HCT116 (cell line): ENCODE data around the gene IL1R1. TPM values are rescaled to one million over a fixed set of nuclear protein-coding genes. Genes with fewer than 3 reads are reported as not detected.
"Not testable (repeated sequence)": the region's sequence is repeated elsewhere in the genome, so short reads cannot be mapped to it uniquely, and the experiment has no call there.

Experiments used
- ATAC-seq: fragments of 200-7000 bp; cut with Tn5 transposase; 2 replicates; pipeline ENCODE4 v1.9.1; 2020; ENCODE audit warnings: mild to moderate bottlenecking, moderate library complexity
- BruUV-seq: library from RNA; stranded (reverse); fragments of 400-500 nt; replicated peaks from 2 replicates; lab custom pipeline; 2021; lab: Mats Ljungman, UMichigan
- CTCF ChIA-PET: fragments of 300-600 bp; sonication (Branson Sonifier 250); formaldehyde crosslinking; loops from one replicate; lab custom pipeline; 2021; ENCODE audit warnings: antibody characterized with exemption; lab: Charles Lee
- POLR2A ChIA-PET: fragments of 300-600, 350-600 bp; sonication (Branson Sonifier 250); formaldehyde crosslinking; loops from one replicate; lab custom pipeline; 2021; ENCODE audit warnings: antibody characterized with exemption; lab: Charles Lee
- RAD21 ChIA-PET, 2 experiments: fragments of 300-600 bp; sonication (Branson Sonifier 250); formaldehyde crosslinking; loops; one replicate each; lab custom pipeline; 2023; ENCODE audit warnings: low total read pairs in 2 of 2; ENCODE audit not compliant: uncharacterized antibody in 2 of 2, unreplicated experiment in 2 of 2, low non-redundant PET in 1 of 2; lab: Charles Lee
- DNase-seq: peaks from one replicate; pipeline ENCODE4 v3.0.0-alpha.2; 2010; ENCODE audit warnings: low read depth, low spot score
- H2AFZ ChIP-seq: fragments of 200-600 bp; shearing (Covaris generic), sonication (generic); 2 replicates; pipeline ENCODE4 v1.6.1; 2017; ENCODE audit warnings: low read depth, mixed run types, mixed read lengths, antibody characterized with exemption, low read length; ENCODE audit not compliant: poor library complexity, severe bottlenecking
- H3K27ac ChIP-seq: 2 replicates; pipeline ENCODE4 v1.5.1; 2012; ENCODE audit warnings: low read depth, low read length
- H3K27me3 ChIP-seq: fragments of 200-600 bp; sonication (generic); 2 replicates; pipeline ENCODE4 v1.6.1; 2016; ENCODE audit warnings: mixed run types, low read length, mixed read lengths; ENCODE audit not compliant: insufficient read depth
- H3K36me3 ChIP-seq, 2 experiments: fragments of 200-500 bp in 1 of 2; fragments of 200-600 bp in 1 of 2; sonication (Bioruptor generic) in 1 of 2; sonication (generic) in 1 of 2; 2 replicates each; pipeline versions ENCODE4 v1.5.1 to v1.6.1; 2014 to 2016; ENCODE audit warnings: low read length in 2 of 2, inconsistent platforms in 1 of 2, mixed read lengths in 1 of 2, mixed run types in 1 of 2; ENCODE audit not compliant: insufficient read depth in 2 of 2, control insufficient read depth in 1 of 2
- H3K4me1 ChIP-seq, 2 experiments: fragments of 200-600 bp in 1 of 2; sonication (generic) in 1 of 2; 2 replicates each; pipeline versions ENCODE4 v1.5.1 to v1.6.1; 2012 to 2017; ENCODE audit warnings: low read length in 2 of 2, inconsistent platforms in 1 of 2, mild to moderate bottlenecking in 1 of 2, mixed read lengths in 1 of 2, mixed run types in 1 of 2, moderate library complexity in 1 of 2; ENCODE audit not compliant: insufficient read depth in 2 of 2, control insufficient read depth in 1 of 2
- H3K4me2 ChIP-seq: fragments of 200-600 bp; sonication (generic); 2 replicates; pipeline ENCODE4 v1.6.1; 2017; ENCODE audit warnings: mixed run types, low read length, mixed read lengths
- H3K4me3 ChIP-seq, 2 experiments: fragments of 200-600 bp in 1 of 2; sonication (generic) in 1 of 2; replicated peaks in 1 of 2; 2 replicates each; pipeline ENCODE4 v1.5.1; 2011 to 2016; ENCODE audit warnings: low read length in 2 of 2, control low read depth in 1 of 2, low read depth in 1 of 2, mild to moderate bottlenecking in 1 of 2, mixed read lengths in 1 of 2, mixed run types in 1 of 2
- H3K79me2 ChIP-seq: fragments of 200-600 bp; sonication (generic); 2 replicates; pipeline ENCODE4 v1.6.1; 2017; ENCODE audit warnings: mild to moderate bottlenecking, mixed run types, low read length, moderate library complexity, mixed read lengths; ENCODE audit not compliant: insufficient read depth
- H3K9ac ChIP-seq: fragments of 200-600 bp; sonication (generic); 2 replicates; pipeline ENCODE4 v1.6.1; 2016; ENCODE audit warnings: low read length, mixed read lengths
- H3K9me2 ChIP-seq: fragments of 200-600 bp; sonication (generic), shearing (Covaris generic); 2 replicates; pipeline ENCODE4 v1.6.1; 2017; ENCODE audit warnings: mixed run types, mild to moderate bottlenecking, moderate library complexity; ENCODE audit not compliant: insufficient read depth
- H3K9me3 ChIP-seq, 2 experiments: fragments of 200-500 bp in 1 of 2; fragments of 200-600 bp in 1 of 2; sonication (Bioruptor generic) in 1 of 2; sonication (generic) in 1 of 2; 2 replicates each; pipeline ENCODE4 v1.6.1; 2014 to 2017; ENCODE audit warnings: low read length in 2 of 2, mixed read lengths in 2 of 2, inconsistent platforms in 1 of 2, low read depth in 1 of 2, mild to moderate bottlenecking in 1 of 2, mixed run types in 1 of 2, moderate library complexity in 1 of 2; ENCODE audit not compliant: control insufficient read depth in 1 of 2, insufficient read depth in 1 of 2
- H4K20me1 ChIP-seq: fragments of 200-600 bp; sonication (generic), shearing (Covaris generic); 2 replicates; pipeline ENCODE4 v1.6.1; 2017; ENCODE audit warnings: mixed run types, mild to moderate bottlenecking, moderate library complexity; ENCODE audit not compliant: insufficient read depth
- EGR1 ChIP-seq: IDR thresholded peaks from 2 replicates; pipeline ENCODE4 v1.6.1; 2012; ENCODE audit warnings: low read depth
- ELF1 ChIP-seq: IDR thresholded peaks from 2 replicates; pipeline ENCODE4 v1.6.1; 2012; ENCODE audit warnings: low read depth, borderline replicate concordance
- EZH2phosphoT487 ChIP-seq: fragments of 200-600 bp; IDR thresholded peaks from 2 replicates; pipeline ENCODE4 v1.6.1; 2018; ENCODE audit warnings: antibody characterized with exemption, borderline replicate concordance
- JUND ChIP-seq: IDR thresholded peaks from 2 replicates; pipeline ENCODE4 v1.6.1; 2012
- SIN3A ChIP-seq: IDR thresholded peaks from 2 replicates; pipeline ENCODE4 v1.6.1; 2012; ENCODE audit warnings: low read depth
- SRF ChIP-seq: IDR thresholded peaks from 2 replicates; pipeline ENCODE4 v1.6.1; 2012; ENCODE audit warnings: low read depth
- YY1 ChIP-seq: IDR thresholded peaks from 2 replicates; pipeline ENCODE4 v1.6.1; 2011; ENCODE audit warnings: low read length, low read depth, moderate library complexity, mild to moderate bottlenecking; ENCODE audit not compliant: insufficient replicate concordance; ENCODE audit errors: extremely low read depth
- ZFX ChIP-seq: fragments of 450-650 bp; IDR thresholded peaks from 2 replicates; pipeline ENCODE4 v1.6.1; 2017
- intact Hi-C: fragments of 100-400 bp; cut with micrococcal nuclease; formaldehyde crosslinking; loops from 2 replicates; pipeline ENCODE4 v1.10.0; 2022
- total RNA-seq: library from RNA; stranded (reverse); gene quantifications from one replicate; pipeline ENCODE4 v1.2.1, GENCODE V29; 2021; ENCODE audit not compliant: unreplicated experiment
- TF ChIP-seq, protein P1 (sequence below): IDR thresholded peaks from 2 replicates; pipeline ENCODE4 v1.6.1; 2011; ENCODE audit warnings: mild to moderate bottlenecking, low read length, moderate library complexity; ENCODE audit not compliant: insufficient replicate concordance; ENCODE audit errors: extremely low read depth
- TF ChIP-seq, protein P2 (sequence below), 3 experiments: fragments of 200-600 bp in 1 of 3; sonication (generic) in 1 of 3; IDR thresholded peaks in 2 of 3; conservative IDR thresholded peaks in 1 of 3; 2 replicates each; pipeline ENCODE4 v1.5.1; 2012 to 2017; ENCODE audit warnings: low read depth in 2 of 3, low read length in 2 of 3, antibody characterized with exemption in 1 of 3, borderline replicate concordance in 1 of 3, control low read depth in 1 of 3, mild to moderate bottlenecking in 1 of 3, mixed read lengths in 1 of 3, mixed run types in 1 of 3, moderate library complexity in 1 of 3; ENCODE audit not compliant: insufficient read depth in 1 of 3
- TF ChIP-seq, protein P3 (sequence below): IDR thresholded peaks from 2 replicates; pipeline ENCODE4 v1.6.1; 2012
- TF ChIP-seq, protein P4 (sequence below): IDR thresholded peaks from 2 replicates; pipeline ENCODE4 v1.6.1; 2012

The IL1R1 gene
- total RNA-seq, 1 experiment from 2014 or later: 5.3 TPM

DNA sequence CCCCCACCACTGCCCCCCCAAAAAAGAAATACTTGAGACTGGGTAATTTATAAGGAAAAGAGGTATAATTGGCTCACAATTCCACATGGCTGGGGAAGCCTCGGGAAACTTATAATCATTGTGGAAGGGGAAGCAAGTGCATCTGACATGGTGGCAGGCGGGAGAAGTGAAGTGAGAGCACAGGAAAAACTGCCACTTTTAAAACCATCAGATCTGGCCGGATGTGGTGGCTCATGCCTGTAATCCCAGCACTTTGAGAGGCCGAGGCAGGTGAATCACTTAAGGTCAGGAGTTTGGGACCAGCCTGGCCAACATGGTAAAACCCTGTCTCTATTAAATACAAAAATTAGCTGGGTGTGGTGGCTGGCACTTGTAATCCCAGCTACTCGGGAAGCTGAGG is 18.1 kb upstream of the IL1R1 start:
- H4K20me1 ChIP-seq, H3K36me3 ChIP-seq, RAD21 ChIA-PET, H3K9ac ChIP-seq, CTCF ChIA-PET, H3K27ac ChIP-seq, H3K27me3 ChIP-seq, H3K9me2 ChIP-seq, H3K79me2 ChIP-seq, H3K4me1 ChIP-seq, DNase-seq, BruUV-seq, H2AFZ ChIP-seq, ATAC-seq, H3K9me3 ChIP-seq, H3K4me2 ChIP-seq, POLR2A ChIA-PET, intact Hi-C loops, H3K4me3 ChIP-seq: not testable (repeated sequence)

DNA sequence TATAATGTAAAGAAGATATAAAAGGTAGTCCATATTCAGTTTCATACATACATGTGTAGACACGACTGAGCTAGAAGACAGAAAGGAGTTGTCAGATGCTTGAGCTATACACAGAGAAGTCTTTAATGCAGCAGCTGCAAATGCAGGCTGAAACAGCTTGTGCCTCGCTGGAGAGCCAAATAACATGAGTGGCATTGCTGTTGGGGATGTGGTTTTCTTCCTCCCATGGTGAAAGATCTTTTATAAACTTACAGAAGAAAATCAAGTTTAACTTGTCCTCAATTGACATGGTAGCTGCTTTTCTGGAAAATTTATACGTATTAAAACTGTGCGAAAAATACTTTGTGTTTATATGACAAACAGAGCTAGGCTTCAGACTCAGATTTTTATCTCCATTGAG is 16.4 kb upstream of the IL1R1 start:
- no peaks in the 10 kb centered on the region for H3K9me3 ChIP-seq
- H2AFZ ChIP-seq: no peak overlapping the region
- ATAC-seq: no peak
- H3K9ac ChIP-seq: no peak overlapping the region
- no peak overlapping the region for H3K27ac ChIP-seq
- RAD21 ChIA-PET: interaction anchor here in 1 of 2 experiments (0.6 kb wide), 1 partner anchor 41 kb away, joined by 3 read pairs; no protein-coding TSS in a partner anchor
- H4K20me1 ChIP-seq: no peaks in the 10 kb centered on the region
- H3K4me3 ChIP-seq: no peak overlapping the region
- H3K9me2 ChIP-seq: no peaks in the 10 kb centered on the region
- no peaks in the 10 kb centered on the region for H3K79me2 ChIP-seq
- H3K4me2 ChIP-seq: no peak overlapping the region
- TF ChIP-seq, protein P1, sequence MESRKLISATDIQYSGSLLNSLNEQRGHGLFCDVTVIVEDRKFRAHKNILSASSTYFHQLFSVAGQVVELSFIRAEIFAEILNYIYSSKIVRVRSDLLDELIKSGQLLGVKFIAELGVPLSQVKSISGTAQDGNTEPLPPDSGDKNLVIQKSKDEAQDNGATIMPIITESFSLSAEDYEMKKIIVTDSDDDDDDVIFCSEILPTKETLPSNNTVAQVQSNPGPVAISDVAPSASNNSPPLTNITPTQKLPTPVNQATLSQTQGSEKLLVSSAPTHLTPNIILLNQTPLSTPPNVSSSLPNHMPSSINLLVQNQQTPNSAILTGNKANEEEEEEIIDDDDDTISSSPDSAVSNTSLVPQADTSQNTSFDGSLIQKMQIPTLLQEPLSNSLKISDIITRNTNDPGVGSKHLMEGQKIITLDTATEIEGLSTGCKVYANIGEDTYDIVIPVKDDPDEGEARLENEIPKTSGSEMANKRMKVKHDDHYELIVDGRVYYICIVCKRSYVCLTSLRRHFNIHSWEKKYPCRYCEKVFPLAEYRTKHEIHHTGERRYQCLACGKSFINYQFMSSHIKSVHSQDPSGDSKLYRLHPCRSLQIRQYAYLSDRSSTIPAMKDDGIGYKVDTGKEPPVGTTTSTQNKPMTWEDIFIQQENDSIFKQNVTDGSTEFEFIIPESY: no peak
- TF ChIP-seq, protein P2, sequence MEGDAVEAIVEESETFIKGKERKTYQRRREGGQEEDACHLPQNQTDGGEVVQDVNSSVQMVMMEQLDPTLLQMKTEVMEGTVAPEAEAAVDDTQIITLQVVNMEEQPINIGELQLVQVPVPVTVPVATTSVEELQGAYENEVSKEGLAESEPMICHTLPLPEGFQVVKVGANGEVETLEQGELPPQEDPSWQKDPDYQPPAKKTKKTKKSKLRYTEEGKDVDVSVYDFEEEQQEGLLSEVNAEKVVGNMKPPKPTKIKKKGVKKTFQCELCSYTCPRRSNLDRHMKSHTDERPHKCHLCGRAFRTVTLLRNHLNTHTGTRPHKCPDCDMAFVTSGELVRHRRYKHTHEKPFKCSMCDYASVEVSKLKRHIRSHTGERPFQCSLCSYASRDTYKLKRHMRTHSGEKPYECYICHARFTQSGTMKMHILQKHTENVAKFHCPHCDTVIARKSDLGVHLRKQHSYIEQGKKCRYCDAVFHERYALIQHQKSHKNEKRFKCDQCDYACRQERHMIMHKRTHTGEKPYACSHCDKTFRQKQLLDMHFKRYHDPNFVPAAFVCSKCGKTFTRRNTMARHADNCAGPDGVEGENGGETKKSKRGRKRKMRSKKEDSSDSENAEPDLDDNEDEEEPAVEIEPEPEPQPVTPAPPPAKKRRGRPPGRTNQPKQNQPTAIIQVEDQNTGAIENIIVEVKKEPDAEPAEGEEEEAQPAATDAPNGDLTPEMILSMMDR (IDR thresholded peaks at IDR 0.05 in 2 of 3, conservative IDR thresholded peaks at IDR 0.05 in 1 of 3; ENCODE audit: borderline replicate concordance in 1 of 3, insufficient read depth in 1 of 3, low read depth in 2 of 3, low read length in 2 of 3): no peak
- TF ChIP-seq, protein P3, sequence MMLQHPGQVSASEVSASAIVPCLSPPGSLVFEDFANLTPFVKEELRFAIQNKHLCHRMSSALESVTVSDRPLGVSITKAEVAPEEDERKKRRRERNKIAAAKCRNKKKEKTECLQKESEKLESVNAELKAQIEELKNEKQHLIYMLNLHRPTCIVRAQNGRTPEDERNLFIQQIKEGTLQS: no peak
- TF ChIP-seq ELF1 (no peak), YY1 (no peak), SRF (no peak), EZH2phosphoT487 (no peak), ZFX (no peak), EGR1 (no peak), SIN3A (no peak), JUND (no peak)
- TF ChIP-seq, protein P4, sequence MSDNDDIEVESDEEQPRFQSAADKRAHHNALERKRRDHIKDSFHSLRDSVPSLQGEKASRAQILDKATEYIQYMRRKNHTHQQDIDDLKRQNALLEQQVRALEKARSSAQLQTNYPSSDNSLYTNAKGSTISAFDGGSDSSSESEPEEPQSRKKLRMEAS: no peak
- TF ChIP-seq, all 23 proteins: peak for 0
- H3K36me3 ChIP-seq: no peaks in the 10 kb centered on the region
- intact Hi-C loops: no loop called here
- DNase-seq: no peak
- CTCF ChIA-PET: no interaction called here
- no TSS peak for BruUV-seq
- H3K4me1 ChIP-seq: peaks cover 0 to 6% of the 10 kb centered on the region in 2 experiments; a peak in 1 of 4 replicates
- H3K27me3 ChIP-seq: no peaks in the 10 kb centered on the region
- POLR2A ChIA-PET: no interaction called here
